Peyer's patch (tissue), 4 donors: ENCODE measurements around the gene HTR4.

ENCODE experiments used
- POLR2A ChIP-seq, 2 donors: fragments of 450-650 bp; IDR thresholded peaks; one replicate each; pipeline ENCODE4 v1.5.1; 2017; ENCODE audit warnings: antibody characterized with exemption in 2 of 2, mild to moderate bottlenecking in 2 of 2, moderate library complexity in 2 of 2
- TF ChIP-seq, protein P1 (sequence below), 6 experiments: fragments of 450-650 bp in 4 of 6; fragments of 200-600 bp in 2 of 6; sonication (generic) in 1 of 6; IDR thresholded peaks; one replicate each; pipeline ENCODE4 v1.5.1; 2017 to 2019; ENCODE audit warnings: antibody characterized with exemption in 6 of 6, mild to moderate bottlenecking in 3 of 6, moderate library complexity in 1 of 6

DNA sequence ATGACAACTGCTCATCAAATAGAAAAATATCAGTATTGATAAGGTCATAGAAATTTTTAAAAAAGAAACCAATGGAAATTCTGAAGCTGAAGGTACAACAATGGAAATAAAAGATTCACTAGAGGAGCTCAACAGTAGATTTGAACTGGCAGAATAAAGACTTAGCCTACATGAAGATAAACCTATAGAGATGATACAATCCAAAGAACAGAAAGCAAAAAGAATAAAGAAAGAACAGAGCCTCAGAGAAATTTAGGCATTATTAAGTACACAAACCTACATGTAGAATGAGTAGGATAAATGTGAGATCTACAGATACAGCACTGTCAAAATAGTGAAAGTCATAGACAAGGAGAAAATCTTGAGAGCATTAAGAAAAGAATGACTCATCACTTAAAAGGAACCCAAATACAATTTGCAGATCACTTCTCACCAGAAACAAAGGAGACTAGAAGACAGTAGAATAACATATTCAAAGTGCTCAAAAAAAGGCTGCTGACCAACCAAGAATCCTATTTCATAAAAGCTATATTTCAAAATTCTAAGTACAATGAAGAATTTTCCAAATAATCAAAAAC lies 47.8 kb upstream of the HTR4 start:
- TF ChIP-seq, protein P1, sequence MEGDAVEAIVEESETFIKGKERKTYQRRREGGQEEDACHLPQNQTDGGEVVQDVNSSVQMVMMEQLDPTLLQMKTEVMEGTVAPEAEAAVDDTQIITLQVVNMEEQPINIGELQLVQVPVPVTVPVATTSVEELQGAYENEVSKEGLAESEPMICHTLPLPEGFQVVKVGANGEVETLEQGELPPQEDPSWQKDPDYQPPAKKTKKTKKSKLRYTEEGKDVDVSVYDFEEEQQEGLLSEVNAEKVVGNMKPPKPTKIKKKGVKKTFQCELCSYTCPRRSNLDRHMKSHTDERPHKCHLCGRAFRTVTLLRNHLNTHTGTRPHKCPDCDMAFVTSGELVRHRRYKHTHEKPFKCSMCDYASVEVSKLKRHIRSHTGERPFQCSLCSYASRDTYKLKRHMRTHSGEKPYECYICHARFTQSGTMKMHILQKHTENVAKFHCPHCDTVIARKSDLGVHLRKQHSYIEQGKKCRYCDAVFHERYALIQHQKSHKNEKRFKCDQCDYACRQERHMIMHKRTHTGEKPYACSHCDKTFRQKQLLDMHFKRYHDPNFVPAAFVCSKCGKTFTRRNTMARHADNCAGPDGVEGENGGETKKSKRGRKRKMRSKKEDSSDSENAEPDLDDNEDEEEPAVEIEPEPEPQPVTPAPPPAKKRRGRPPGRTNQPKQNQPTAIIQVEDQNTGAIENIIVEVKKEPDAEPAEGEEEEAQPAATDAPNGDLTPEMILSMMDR (IDR thresholded peaks at IDR 0.05) = no peak
- no peak for TF ChIP-seq POLR2A (IDR thresholded peaks at IDR 0.05)
